Heart left ventricle (tissue), 16 donors: ENCODE data around the gene HES5. TPM values are rescaled to one million over a fixed set of nuclear protein-coding genes. Genes with fewer than 3 reads are reported as not detected.

Source experiments
- ATAC-seq, 4 donors: fragments of 200-7000 bp; cut with Tn5 transposase; one replicate each; pipeline ENCODE4 v1.9.1; 2020 to 2022; ENCODE audit warnings: moderate library complexity in 4 of 4, mild to moderate bottlenecking in 3 of 4, moderate number of reproducible peaks in 1 of 4
- DNase-seq, 5 donors: peaks; one replicate each; pipeline ENCODE4 v3.0.0-alpha.2; 2020
- H3K27ac ChIP-seq, 12 donors: fragments of 200-600 bp; sonication (generic) in 4 of 12; one replicate each; pipeline versions ENCODE4 v1.5.0 to v1.8.0; 2016 to 2022; ENCODE audit warnings: mild to moderate bottlenecking in 2 of 12
- H3K27me3 ChIP-seq, 9 donors: fragments of 200-600 bp; sonication (generic) in 2 of 9; one replicate each; pipeline versions ENCODE4 v1.5.1 to v1.8.0; 2016 to 2022; ENCODE audit warnings: mild to moderate bottlenecking in 3 of 9
- H3K36me3 ChIP-seq, 9 donors: fragments of 200-600 bp; sonication (generic) in 2 of 9; one replicate each; pipeline versions ENCODE4 v1.5.0 to v1.8.0; 2018 to 2022; ENCODE audit warnings: mild to moderate bottlenecking in 2 of 9
- H3K4me1 ChIP-seq, 12 donors: fragments of 200-600 bp; sonication (generic) in 4 of 12; one replicate each; pipeline versions ENCODE4 v1.5.0 to v1.8.0; 2016 to 2022; ENCODE audit warnings: mild to moderate bottlenecking in 3 of 12
- H3K4me3 ChIP-seq, 12 donors: fragments of 200-600 bp; sonication (generic) in 4 of 12; one replicate each; pipeline versions ENCODE4 v1.5.0 to v1.8.0; 2017 to 2022; ENCODE audit warnings: mild to moderate bottlenecking in 9 of 12, moderate library complexity in 4 of 12
- H3K9me3 ChIP-seq, 12 donors: fragments of 200-600 bp; sonication (generic) in 4 of 12; one replicate each; pipeline versions ENCODE4 v1.5.0 to v1.8.0; 2016 to 2022; ENCODE audit warnings: mild to moderate bottlenecking in 1 of 12
- CTCF ChIP-seq, 12 donors: fragments of 200-600 bp; sonication (generic) in 4 of 12; IDR thresholded peaks; one replicate each; pipeline versions ENCODE4 v1.5.0 to v1.8.0; 2018 to 2022; ENCODE audit warnings: antibody characterized with exemption in 12 of 12, mild to moderate bottlenecking in 5 of 12
- POLR2A ChIP-seq, 2 donors: fragments of 450-650 bp; IDR thresholded peaks; one replicate each; pipeline ENCODE4 v1.6.1; 2017; ENCODE audit warnings: antibody characterized with exemption in 2 of 2, mild to moderate bottlenecking in 2 of 2, moderate library complexity in 2 of 2
- WGBS, 4 donors: extraction: QIAGEN DNeasy Blood & Tissue Kit in 2 of 4; methylation state at CpG; one replicate each; pipeline versions ENCODE4 v1.1.5 to v1.1.7; 2013 to 2018; 5-methylcytosine and 5-hydroxymethylcytosine counted together
- intact Hi-C, 10 donors: fragments of 100-400 bp; cut with DNase I; formaldehyde crosslinking; loops; one replicate each; pipeline versions ENCODE4 v1.11.1 to v1.14.2; 2022
- polyA plus RNA-seq, 2 donors: library from polyadenylated mRNA; stranded (reverse); fragments of 200-250 nt; gene quantifications; one replicate each; pipeline ENCODE4 v1.2.3, GENCODE V29; 2013
- total RNA-seq, 9 donors: library from RNA; depleted of rRNA in 2 of 9; stranded (reverse); fragments of >200 nt in 2 of 9; fragmentation: NEBNext Ultra II Directional in 3 of 9; extraction: Animal tissue kit (Norgen Biotek cat#: 25700) in 3 of 9; gene quantifications; one replicate each; pipeline versions ENCODE4 v1.1.0 to v1.2.4, GENCODE V29; 2016 to 2023
- donor health status: ischemic (EF 13 %, LVEDD 7.1; RV severe dilation, severe dysfunction).
- donor health status: healthy with polysubstance abuse.
- donor health status: DM: no; HTN: yes; CAD: no.
- donor health status: DM: no; HTN: no; CAD: no.
- donor health status: ischemic (EF 25% LVEDD 6.9; RV normal size, moderate dysfunction).
- donor health status: ischemic (EF 25% LVEDD 5.7; RV mildly dilated, moderate dysfunction).
- donor health status: healthy.
- donor health status: DM: yes; HTN: yes; CAD: no.
- donor health status: ischemic (EF 35%, LVEDD 5.7; RV mildly dilated, moderate dysfunction).
- donor health status: nonischemic (EF 11% LVEDD 7.7; RV severe dilation, severe dysfunction).
- donor health status: DM: yes; HTN: yes; CAD: no.
- donor health status: PGD.
- donor health status: ischemic (EF 29% LVEDD 5.4; RV normal size, mild dysfunction).
- donor health status: nonischemic (EF 23%, LVEDD 6.1; RV moderate dilation, normal function).

The HES5 gene
- total and polyA plus RNA-seq, 11 donors, result 0.42 to 2.0 (median 1.2) TPM

GRCh38 chr1:2495026-2495425 lies 35.0 kb downstream of the HES5 start:
- no peaks in the 10 kb centered on the region for H3K9me3 ChIP-seq
- H3K36me3 ChIP-seq, result no peaks in the 10 kb centered on the region
- intact Hi-C loops, result no loop called here
- TF ChIP-seq CTCF (IDR thresholded peaks at IDR 0.05) (no peak), POLR2A (IDR thresholded peaks at IDR 0.05) (no peak)
- H3K4me1 ChIP-seq, result peaks cover 0 to 2% (median 0%) of the 10 kb centered on the region in 12 donors
- peaks cover 0 to 26% (median 6%) of the 10 kb centered on the region in 9 donors for H3K27me3 ChIP-seq
- ATAC-seq (no peak), DNase-seq (no peak)
- H3K27ac ChIP-seq, result no peak overlapping the region
- WGBS, 4 donors, result 85 to 93% (median 90%) methylated on average over 4 to 12 of the region's 12 CpGs
- H3K4me3 ChIP-seq, result no peak overlapping the region

- DNase-seq (no peak), ATAC-seq (no peak)
- no peak overlapping the region for H3K27ac ChIP-seq
- H3K27me3 ChIP-seq, result peaks cover 0 to 19% (median 6%) of the 10 kb centered on the region in 9 donors
- TF ChIP-seq POLR2A (IDR thresholded peaks at IDR 0.05) (no peak), CTCF (IDR thresholded peaks at IDR 0.05) (no peak)
- no peak overlapping the region for H3K4me3 ChIP-seq
- no peaks in the 10 kb centered on the region for H3K36me3 ChIP-seq
- intact Hi-C loops, result no loop called here
- WGBS, 4 donors, result 71 to 81% (median 76%) methylated on average over 19 of the region's 19 CpGs
- H3K4me1 ChIP-seq, result no peaks in the 10 kb centered on the region
- H3K9me3 ChIP-seq, result peaks cover 0 to 2% (median 0%) of the 10 kb centered on the region in 12 donors
Measured at GRCh38 chr1:2494323-2494693, 35.8 kb downstream of the HES5 start.

- intact Hi-C loops, result no loop called here
- WGBS, 4 donors, result 71 to 81% (median 74%) methylated on average over 7 to 24 of the region's 24 CpGs
- no peak overlapping the region for H3K27ac ChIP-seq
- peaks cover 0 to 14% (median 4%) of the 10 kb centered on the region in 9 donors for H3K27me3 ChIP-seq
- ATAC-seq (no peak), DNase-seq (no peak)
- no peak overlapping the region for H3K4me3 ChIP-seq
- no peaks in the 10 kb centered on the region for H3K4me1 ChIP-seq
- TF ChIP-seq CTCF (IDR thresholded peaks at IDR 0.05), result no peak
- TF ChIP-seq POLR2A (IDR thresholded peaks at IDR 0.05), result no peak
- H3K9me3 ChIP-seq, result peaks cover 0 to 7% (median 2%) of the 10 kb centered on the region in 12 donors
- H3K36me3 ChIP-seq, result no peaks in the 10 kb centered on the region
Measured at GRCh38 chr1:2493691-2494322, 36.3 kb downstream of the HES5 start.

GRCh38 chr1:2493218-2493617 lies 36.8 kb downstream of the HES5 start:
- intact Hi-C loops, result no loop called here
- no peak overlapping the region for H3K27ac ChIP-seq
- ATAC-seq, result no peak
- no peaks in the 10 kb centered on the region for H3K36me3 ChIP-seq
- DNase-seq, result no peak
- peaks cover 0 to 13% (median 6%) of the 10 kb centered on the region in 12 donors for H3K9me3 ChIP-seq
- H3K27me3 ChIP-seq, result peaks cover 0 to 9% (median 0%) of the 10 kb centered on the region in 9 donors
- H3K4me1 ChIP-seq, result no peaks in the 10 kb centered on the region
- 55 to 76% (median 67%) methylated on average over 8 to 19 of the region's 19 CpGs for WGBS, 4 donors
- TF ChIP-seq POLR2A (IDR thresholded peaks at IDR 0.05) (no peak), CTCF (IDR thresholded peaks at IDR 0.05) (no peak)
- H3K4me3 ChIP-seq, result no peak overlapping the region
